IPS-11a (cell line): ENCODE results near the gene TRPV6.

ENCODE experiments used
- H3K4me3 ChIP-seq: one replicate; pipeline ENCODE4 v1.5.1; 2013; ENCODE audit warnings: low read depth, low read length, control low read depth

Gene TRPV6

DNA sequence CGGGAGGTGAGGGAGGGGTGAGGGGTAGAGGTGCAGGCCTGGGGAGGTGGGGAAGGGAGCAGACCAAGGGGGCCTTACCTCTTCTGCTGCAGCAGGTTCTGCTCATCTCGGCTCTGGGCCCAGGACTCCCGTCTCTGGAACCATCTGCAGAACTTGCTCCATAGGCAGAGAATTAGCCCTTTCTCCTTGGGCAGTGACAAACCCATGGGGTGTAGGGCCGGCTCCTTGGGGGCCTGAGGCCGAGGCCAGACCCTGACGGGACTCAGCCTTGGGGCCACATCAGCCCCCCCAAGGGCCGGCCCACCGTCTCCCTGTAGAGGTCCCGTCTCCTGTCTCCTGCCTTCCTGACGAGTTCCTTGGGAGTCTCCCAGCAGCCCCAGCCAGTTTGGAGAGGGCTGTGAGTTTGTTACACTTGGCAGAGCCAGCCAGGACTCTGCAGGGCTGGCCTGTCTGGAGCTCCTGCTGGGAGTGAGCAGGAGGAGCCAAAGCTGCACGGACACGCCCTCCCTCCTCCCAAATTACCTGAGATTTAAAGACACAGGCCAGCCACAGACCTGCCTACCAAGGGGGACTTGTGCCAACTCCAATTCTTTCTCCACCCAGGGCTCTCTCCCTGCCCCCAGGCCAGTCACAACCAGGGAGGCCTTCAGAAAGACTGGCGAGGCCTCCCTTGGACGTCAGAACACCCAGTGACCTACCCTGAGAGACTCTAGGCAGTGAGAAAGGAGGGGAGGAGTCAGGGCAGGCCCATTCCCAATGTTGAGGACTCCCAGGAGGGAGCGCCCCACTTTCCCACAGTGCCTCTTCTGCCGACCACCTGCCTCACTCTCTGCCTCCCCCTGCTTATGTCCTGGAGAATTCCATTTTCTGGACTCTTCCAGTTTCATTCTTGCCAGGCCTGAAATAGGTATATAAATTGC lies at the start of gene TRPV6:
TSS of gene TRPV6 (minus strand) at position 435 of the 920 bp plus-strand sequence.
- no peak within 1 kb of the TSS for H3K4me3 ChIP-seq

DNA sequence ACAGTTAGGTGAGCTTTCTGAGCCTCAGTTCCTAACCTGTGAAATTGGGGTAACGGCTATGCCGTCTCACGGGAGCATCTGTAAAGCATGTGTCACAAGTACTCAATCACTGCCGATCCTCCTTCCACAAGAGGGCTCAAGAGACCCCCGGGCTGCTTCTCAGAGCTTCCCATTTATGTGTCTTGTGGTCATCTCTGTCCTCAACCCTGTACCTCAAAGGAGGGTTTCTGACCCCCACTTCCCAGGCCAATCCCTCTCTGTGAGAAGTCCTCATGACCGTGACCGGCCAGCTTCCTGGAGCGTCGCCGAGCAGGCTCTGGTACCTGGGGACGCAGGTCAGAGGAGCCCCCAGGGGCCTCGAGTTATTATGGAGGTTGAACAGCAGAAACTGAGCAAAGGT lies 48.5 kb upstream of the TRPV6 start:
- H3K4me3 ChIP-seq, result no peak overlapping the region

DNA sequence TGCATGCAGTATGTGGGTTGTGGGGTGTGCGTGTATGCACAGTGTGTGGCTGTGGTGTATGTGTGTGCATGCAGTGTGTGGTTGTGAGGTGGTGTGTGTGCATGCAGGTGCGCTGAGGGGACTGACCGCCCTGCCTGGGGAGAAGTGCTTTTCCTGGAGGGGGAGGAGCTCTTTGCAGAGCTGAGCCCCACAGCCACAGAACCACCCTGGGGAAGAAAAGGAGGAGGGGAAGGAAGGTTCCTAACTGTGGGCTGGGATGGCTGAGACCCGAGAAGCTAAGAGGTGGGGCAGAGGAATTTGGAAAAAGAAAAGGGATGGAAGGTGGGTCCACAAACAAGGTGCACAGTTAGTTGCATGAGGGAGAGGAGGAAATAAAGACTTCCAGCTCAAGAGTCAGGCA lies 48.1 kb upstream of the TRPV6 start, which contains the start of gene TRPV5:
TSS of gene TRPV5 (minus strand) at position 123 of the 400 bp plus-strand sequence. CDS start 287 bp downstream, outside the sequence.
- no peak within 1 kb of the TSS for H3K4me3 ChIP-seq

DNA sequence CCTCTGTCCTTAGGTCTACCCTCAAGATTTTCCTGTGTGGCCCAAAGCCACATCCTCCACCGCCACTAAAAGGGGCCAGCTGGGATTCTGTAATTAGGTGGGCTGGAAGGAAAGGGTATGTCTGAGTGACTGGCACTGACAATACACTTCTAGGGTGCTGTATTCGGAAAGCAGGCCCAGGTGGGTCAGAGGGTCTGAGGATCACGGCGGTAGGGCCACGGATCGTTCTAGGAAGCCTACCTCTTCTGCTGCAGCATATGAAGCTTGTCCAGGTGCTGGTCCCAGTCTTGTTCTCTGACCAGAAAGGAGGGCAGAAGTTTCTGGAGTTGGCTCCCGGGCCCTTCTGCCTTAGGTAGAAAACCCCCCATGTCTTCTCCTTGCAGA lies 47.5 kb upstream of the TRPV6 start:
- H3K4me3 ChIP-seq, result no peak overlapping the region

DNA sequence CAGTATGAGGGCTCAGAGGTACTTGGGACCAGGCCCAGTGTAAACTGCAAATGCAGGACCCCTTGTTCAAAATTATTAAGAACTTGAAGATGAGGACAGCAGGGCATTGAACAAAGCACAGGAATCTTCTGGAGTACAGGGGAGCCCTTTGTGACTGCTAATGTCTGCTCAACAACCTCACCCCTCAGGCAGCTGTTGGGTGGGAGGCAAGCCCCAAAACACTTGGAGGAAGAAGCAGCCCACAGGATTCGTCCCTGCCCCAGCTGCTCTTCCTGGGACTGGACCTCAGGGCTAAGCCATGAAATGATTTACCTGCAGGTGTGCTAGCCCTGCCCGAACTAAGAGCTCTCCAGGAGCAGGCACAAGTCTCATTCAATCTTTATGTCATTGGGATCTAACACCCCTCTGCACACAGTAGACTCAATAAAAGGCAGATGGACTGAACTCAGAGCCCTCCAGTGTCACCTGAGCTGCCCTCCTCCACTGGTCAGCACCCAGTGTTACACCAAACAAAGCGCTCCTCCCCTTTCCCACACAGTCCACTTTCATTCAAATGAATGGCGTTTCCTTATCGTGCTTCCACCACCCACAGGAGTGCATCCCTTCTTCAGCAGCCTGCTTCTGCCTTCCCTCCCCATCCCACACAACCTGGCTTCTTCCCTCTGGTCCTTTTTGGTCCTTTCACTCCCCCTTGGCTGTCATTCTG lies 47.0 kb upstream of the TRPV6 start:
- no peak overlapping the region for H3K4me3 ChIP-seq

DNA sequence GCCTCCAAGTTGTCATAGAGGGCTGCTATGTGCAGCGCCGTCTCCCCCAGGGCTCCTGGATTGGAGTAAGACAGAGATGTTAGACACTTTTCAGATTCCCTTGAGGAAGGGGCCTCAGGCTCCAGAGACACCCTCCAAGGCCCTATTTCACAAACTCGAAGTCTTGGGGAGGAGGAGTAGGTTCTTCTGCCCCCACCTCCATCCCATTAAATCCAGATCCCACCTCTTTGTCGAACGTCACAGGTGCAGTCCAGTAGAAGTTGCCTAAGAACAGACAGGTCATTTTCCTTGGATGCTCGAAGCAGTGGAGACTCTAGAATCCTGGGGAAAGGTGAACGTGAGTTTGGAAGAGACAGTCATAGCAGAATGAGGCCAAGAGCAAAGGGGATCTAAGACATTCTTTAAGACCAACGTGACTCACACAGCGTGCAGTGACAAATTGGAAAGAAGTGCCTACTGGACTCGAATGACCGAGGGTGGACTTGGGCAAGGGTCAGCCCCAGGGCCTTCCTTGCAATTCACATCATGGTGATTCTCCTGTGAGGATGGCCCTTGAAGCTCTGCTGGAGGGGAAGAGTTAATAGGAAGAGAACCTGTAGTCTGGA lies 44.7 kb upstream of the TRPV6 start:
- H3K4me3 ChIP-seq, result no peak overlapping the region

DNA sequence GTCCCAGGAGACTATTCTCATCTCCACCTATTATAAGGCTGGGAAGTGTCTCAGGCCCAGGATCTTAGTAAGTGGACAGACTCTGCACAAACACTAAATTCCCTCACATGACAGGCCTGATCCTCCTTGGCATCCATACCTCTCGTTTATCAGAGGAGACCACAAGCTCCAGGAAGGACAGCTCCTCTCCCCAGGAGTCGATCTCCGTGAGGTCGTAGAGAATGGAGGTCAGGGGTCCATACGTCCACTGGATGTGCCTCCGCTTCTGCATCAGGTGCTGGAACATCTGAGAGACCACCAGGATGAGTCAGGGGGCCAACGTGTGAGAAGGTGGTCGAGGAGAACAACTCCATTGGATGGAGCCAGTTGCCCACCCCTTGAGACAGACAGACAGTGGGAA lies 42.4 kb upstream of the TRPV6 start:
- no peak overlapping the region for H3K4me3 ChIP-seq

DNA sequence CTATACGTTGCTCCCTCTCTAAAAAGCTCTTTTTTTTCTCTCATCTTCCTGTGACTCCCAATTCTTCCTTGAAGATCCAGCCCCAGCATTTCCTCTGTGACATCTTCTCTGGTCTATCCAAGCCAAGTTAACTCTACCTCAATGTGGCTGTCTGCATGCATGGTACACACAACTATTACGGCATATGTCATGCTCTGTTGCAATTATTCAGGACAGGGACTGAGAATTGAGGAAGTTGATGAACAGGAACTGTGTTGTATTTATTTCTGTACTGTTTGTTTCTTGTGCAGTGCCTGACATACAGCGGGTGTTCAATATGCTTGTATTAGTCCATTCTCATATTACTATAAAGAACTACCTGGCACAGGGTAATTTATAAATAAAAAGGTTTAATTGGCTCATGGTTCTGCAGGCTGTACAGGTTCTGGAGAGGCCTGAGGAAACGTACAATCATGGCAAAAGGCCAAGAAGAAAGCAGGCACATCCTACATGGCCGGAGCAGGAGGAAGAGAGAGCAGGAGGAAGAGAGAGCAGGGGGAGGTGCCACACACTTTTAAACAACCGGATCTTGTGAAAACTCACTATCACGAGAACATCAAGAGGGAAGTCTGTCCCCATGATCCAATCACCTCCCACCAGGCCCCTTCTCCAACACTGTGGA lies 41.7 kb upstream of the TRPV6 start:
- no peak overlapping the region for H3K4me3 ChIP-seq

DNA sequence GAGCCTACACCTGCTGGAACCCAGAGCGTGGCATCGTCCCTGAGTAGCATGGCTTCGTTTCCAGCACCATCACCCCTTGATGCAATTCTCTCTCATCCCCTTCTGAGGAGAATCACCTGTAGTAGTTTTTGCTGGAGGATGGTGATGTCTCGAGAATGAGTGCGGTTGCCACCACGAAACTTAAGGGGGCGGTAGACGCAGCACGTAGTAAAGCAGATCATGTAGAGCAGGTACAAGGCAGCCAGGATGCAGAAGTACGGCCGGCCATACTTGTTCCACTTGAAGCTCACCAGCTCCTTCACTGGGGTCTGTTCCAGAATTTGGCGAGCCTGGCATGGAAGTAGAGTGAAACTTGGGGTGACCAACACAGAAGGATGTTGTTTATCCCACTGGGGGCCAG lies 39.9 kb upstream of the TRPV6 start:
- H3K4me3 ChIP-seq, result no peak overlapping the region

DNA sequence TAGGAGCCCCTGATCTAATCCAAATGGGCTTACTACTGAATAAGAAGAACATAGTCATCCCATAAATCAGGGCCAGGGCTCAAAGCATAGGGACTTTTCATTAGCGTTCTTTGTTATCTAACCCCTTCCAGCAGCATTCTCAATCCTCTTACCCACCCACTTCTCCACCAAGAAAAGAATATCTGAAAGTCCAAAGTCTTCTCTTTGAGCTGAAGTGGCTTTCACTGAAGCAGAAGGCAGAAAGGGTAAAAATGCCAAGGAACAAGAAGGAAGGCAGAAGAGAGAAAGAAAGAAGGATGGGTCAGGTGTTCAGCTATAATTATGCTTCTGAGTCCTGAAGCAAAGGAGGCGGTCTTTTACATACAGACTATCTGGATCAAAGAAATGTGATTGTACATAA lies 37.8 kb upstream of the TRPV6 start:
- no peak overlapping the region for H3K4me3 ChIP-seq

DNA sequence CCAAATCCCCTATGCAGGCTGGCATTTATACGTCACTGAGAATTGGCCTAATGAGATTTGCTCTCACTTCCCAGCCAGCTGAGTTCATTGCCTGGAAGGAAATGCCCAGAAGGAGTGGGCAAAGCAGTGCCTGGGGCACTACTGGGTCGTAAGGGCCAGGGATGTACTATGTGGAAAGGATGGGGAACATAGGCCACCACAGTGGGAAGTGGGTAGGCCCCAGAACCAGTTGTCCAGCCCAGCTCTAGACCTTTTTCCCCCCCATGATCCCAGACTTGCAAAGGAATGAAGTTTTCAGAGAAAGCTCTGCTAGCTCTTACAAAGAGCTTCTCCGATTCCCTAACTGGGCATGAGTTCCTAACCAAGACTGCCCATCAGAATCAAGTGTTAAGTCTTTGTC lies 34.1 kb upstream of the TRPV6 start:
- no peak overlapping the region for H3K4me3 ChIP-seq

DNA sequence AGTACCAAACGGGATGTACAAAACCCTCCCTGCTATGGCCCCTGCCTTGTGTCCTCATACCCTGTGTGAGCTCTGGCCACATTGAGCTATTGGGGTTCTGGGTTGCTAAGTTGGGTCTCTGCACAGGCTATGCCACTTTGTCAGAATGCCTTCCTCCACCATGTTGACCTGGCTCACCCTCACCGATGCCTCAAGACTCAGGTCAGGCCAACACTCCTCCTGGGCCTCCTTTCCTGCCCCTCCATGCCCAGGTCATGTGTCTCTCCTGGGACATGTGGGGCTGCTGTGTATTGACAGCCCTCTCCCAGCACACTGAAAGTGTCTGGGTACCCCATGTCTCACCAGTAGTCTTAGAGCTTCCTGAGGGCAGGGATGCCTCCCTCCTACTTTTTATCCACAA lies 33.4 kb upstream of the TRPV6 start:
- H3K4me3 ChIP-seq, result no peak overlapping the region

DNA sequence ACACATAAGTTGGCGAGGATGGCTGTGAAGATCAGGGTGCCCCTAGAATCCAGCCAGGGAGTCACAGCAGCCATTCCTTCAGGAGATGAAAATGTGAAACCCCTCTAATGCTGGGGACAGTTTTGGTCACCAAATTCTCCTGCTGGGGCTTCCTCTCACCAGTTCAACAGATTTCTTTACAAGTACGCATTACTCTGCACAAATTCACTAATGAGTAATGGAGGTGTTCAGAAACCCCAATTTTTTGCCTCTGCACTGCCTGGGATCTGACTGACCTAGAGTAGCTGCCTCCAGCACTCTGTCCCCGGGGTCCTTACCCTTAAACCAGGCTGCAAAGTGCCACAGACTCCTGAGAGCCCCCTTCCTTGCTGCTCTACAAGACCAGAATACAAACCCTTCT lies 31.9 kb upstream of the TRPV6 start:
- H3K4me3 ChIP-seq, result no peak overlapping the region

DNA sequence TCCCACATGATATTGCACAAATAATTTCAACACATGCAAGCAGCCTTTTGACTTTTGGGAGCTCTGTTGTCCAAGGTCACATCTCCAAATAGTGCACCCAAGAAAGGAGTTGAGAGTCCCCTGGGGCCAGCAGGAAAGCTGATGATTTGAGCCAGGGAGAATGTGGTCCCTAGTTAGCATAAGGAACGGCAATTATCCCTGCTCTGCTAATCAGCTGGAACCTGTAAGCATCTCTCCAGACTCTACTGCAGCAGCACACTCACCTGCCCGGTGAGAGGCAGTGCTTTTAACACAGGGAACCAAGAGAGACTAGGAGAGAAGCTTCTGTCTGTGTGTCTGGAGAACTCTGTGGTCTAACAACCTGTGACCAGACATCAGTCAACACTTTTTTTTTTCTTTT lies 31.0 kb upstream of the TRPV6 start:
- H3K4me3 ChIP-seq, result no peak overlapping the region

DNA sequence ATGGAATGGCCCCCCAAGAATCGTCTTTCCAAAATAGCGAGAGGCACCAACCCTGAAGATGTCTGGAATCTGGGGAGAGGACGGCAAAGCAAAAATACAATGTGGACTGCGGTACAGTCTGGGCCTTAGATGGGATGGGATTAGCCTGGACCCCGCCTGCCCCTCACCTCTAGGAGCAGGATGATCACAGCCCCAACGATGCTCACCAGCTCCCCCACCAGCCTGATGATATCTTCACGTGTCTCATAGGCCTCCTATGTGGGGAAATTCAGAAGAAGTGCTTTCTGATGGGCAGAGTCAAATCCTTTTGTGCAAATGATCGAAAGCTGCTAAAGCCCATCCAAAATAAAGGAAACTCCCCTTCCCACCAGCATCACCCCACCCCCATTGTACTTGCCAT lies 29.8 kb upstream of the TRPV6 start:
- H3K4me3 ChIP-seq, result no peak overlapping the region

DNA sequence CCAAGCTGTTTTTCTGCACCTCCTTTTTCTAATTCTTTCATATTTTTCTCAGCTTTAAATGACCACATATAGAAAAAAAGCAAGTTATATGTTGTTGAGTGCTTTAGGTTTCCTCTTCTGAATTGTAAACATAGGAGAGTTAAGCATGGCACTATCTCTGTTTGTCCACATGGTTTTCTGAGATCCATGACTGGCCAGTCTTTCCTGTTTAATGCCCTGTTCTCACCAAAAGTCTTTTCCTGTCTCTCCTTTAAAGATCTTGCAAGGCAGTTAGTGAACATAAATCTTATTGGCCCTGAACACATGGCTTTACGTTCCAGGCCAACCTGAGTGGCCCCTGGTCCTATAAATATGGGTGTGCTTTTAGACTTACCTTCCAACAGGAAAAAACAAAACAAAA lies 28.6 kb upstream of the TRPV6 start:
- H3K4me3 ChIP-seq, result no peak overlapping the region

DNA sequence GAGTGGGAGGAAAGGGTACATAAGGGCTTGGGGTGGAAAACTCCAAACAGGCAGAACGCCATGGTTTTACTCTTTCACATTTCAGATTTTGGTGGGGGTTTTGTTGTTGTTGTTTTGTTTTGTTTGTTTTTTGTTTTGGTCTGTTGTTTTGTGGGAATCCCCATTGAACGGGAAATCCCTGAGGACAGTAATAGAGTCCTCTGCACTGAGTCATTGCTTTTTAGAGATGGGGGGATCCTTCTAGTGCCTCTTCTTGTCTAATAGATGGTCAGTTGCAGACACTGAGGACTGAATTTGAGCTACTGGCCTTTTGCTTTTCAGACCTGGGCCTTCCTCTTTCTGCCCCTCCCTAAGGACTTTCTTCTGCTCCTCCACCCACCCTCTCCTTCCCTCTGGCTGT lies 28.0 kb upstream of the TRPV6 start:
- no peak overlapping the region for H3K4me3 ChIP-seq

DNA sequence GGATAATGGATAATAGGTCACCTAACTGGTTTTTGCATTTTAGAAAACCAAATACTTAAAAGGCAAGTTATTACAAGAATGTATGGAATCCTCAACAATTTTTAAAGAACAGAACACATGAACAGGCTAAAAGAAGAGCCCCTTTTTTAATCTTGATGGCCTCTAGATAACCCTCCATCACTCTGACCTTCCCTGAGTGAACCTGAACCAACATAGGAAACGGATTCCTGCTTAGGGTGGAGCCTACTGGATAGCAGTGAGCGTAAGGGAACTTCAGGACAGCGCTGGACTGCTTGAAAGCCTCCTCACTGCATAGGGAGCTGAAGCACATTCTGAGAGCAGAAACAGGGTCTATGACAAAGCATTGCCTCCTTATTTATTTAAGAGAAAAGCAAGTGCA lies 27.5 kb upstream of the TRPV6 start:
- H3K4me3 ChIP-seq, result no peak overlapping the region

DNA sequence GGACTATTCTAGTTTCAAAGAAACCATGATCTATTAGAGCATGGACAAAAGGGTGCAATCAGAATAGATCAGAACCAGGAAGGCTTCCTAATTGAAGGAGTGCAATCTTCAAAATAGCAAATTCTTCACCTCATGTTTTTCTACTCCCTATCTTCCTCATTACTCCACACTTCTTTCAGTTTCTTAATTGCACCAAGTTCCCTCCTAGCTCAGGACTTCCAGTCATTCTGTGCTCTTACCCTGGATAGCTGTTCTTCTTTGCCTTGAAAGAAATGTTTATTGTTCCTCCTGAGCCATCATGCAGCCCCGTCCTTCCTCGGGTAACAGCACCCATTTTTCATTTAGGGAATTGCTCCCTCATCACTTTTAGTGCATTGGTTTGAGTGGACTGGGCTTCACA lies 24.9 kb upstream of the TRPV6 start:
- no peak overlapping the region for H3K4me3 ChIP-seq

DNA sequence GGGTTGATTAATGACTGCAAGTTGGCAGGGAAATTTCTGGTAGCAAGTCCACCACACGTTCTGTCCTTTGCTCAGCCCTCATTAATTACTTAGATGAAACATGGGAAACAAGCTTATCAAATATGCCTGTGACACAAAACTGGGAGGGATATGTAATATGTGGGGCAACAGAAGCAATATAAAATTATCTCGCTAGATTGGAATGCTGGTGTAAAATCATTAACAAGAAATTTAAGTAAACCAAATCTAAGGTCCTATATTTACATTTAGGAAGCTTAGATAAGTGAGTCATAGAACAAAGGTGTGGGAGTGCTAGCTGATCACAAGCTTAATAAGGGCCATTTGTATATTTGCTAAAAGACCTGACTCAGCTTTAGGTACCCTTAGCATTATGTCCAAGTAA lies 24.5 kb upstream of the TRPV6 start:
- H3K4me3 ChIP-seq, result no peak overlapping the region
